Ascending aorta (tissue), 2 donors: ENCODE data around the gene NAA50. TPM values are rescaled to one million over a fixed set of nuclear protein-coding genes. Genes with fewer than 3 reads are reported as not detected.

ENCODE experiments used
- DNase-seq, 2 donors: peaks; one replicate each; pipeline ENCODE4 v3.0.0-alpha.2; 2019; ENCODE audit warnings: low spot score in 2 of 2
- H3K27ac ChIP-seq, 2 donors: fragments of 200-600 bp; sonication (generic); one replicate each; pipeline ENCODE4 v1.5.1; 2016 to 2017; ENCODE audit warnings: mild to moderate bottlenecking in 1 of 2
- H3K27me3 ChIP-seq: fragments of 200-600 bp; sonication (generic); one replicate; pipeline ENCODE4 v1.5.1; 2017
- H3K36me3 ChIP-seq, 2 donors: fragments of 200-600 bp; sonication (generic); one replicate each; pipeline ENCODE4 v1.5.1; 2016
- H3K4me1 ChIP-seq, 2 donors: fragments of 200-600 bp; sonication (generic); one replicate each; pipeline ENCODE4 v1.5.1; 2016 to 2017; ENCODE audit warnings: mild to moderate bottlenecking in 1 of 2
- H3K4me3 ChIP-seq, 2 donors: fragments of 200-600 bp; sonication (generic); one replicate each; pipeline ENCODE4 v1.5.1; 2016 to 2017; ENCODE audit warnings: mild to moderate bottlenecking in 1 of 2
- H3K9me3 ChIP-seq, 2 donors: fragments of 200-600 bp; sonication (generic); one replicate each; pipeline ENCODE4 v1.5.1; 2016
- CTCF ChIP-seq, 3 experiments: fragments of 200-600 bp in 2 of 3; fragments of 450-650 bp in 1 of 3; sonication (generic) in 2 of 3; IDR thresholded peaks; one replicate each; pipeline ENCODE4 v1.5.1; 2016 to 2019; ENCODE audit warnings: antibody characterized with exemption in 3 of 3, mild to moderate bottlenecking in 1 of 3, moderate library complexity in 1 of 3
- intact Hi-C: fragments of 100-400 bp; cut with DNase I; formaldehyde crosslinking; loops from one replicate; pipeline ENCODE4 v1.15.1; 2023
- total RNA-seq: library from RNA; depleted of rRNA; stranded (reverse); fragments of >200 nt; gene quantifications from one replicate; pipeline ENCODE4 v1.1.0, GENCODE V29; 2016

The NAA50 gene
- total RNA-seq, 1 donor from 2014 or later: 56.0 TPM

- intact Hi-C loops: loop anchor here (1.0 to 5.0 kb wide), 7 partner anchors 182 to 1960 kb away; partner anchors contain the start of genes ATG3, GTPBP8, SLC35A5 and SPICE1
- peak overlapping the region; percentile 93 to 98 for H3K4me3 ChIP-seq
- no peaks in the 10 kb centered on the region for H3K9me3 ChIP-seq
- DNase-seq: no peak
- peak overlapping the region; percentile 75 to 85 for H3K27ac ChIP-seq
- TF ChIP-seq CTCF (IDR thresholded peaks at IDR 0.05): no peak
- no peaks in the 10 kb centered on the region for H3K36me3 ChIP-seq
- H3K4me1 ChIP-seq: peaks cover 0 to 17% of the 10 kb centered on the region in 2 donors
- H3K27me3 ChIP-seq: no peaks in the 10 kb centered on the region
Measured at GRCh38 chr3:113697500-113698090, 48.5 kb downstream of the NAA50 start.

- DNase-seq: peak; percentile 98 to 100
- Histone ChIP-seq H3K27ac (peak overlapping the region; percentile 98 to 99), H3K27me3 (no peaks in the 10 kb centered on the region), H3K36me3 (no peaks in the 10 kb centered on the region), H3K9me3 (no peaks in the 10 kb centered on the region), H3K4me1 (peaks cover 0 to 17% of the 10 kb centered on the region in 2 donors), H3K4me3 (peak overlapping the region; percentile 93 to 98)
- TF ChIP-seq CTCF (IDR thresholded peaks at IDR 0.05): peak in 1 of 3 experiments; percentile 22
- intact Hi-C loops: loop anchor here (1.0 to 5.0 kb wide), 9 partner anchors 49 to 1960 kb away; partner anchors contain the start of genes ATG3, CCDC191, GTPBP8 and NAA50
Measured at GRCh38 chr3:113696658-113697499, 49.2 kb downstream of the NAA50 start.

GRCh38 chr3:113695786-113696645 is 50.0 kb downstream of the NAA50 start, which contains the start of gene USF3:
TSS of gene USF3 (minus strand) at chr3:113696642. CDS start at chr3:113674878, 21,764 bp downstream.
- peak within 1 kb of the TSS; percentile 93 to 98 for H3K4me3 ChIP-seq
- peak in 1 of 2 donors; percentile 88 for DNase-seq
- no peaks in the 10 kb centered on the region for H3K9me3 ChIP-seq
- no peaks in the 10 kb centered on the region for H3K36me3 ChIP-seq
- peak within 1 kb of the TSS; percentile 98 to 99 for H3K27ac ChIP-seq
- H3K27me3 ChIP-seq: no peaks in the 10 kb centered on the region
- H3K4me1 ChIP-seq: peaks cover 0 to 17% of the 10 kb centered on the region in 2 donors
- TF ChIP-seq CTCF (IDR thresholded peaks at IDR 0.05): no peak
- intact Hi-C loops: loop anchor here (1.0 to 5.0 kb wide), 7 partner anchors 50 to 1961 kb away; partner anchors contain the start of genes ATG3, CCDC191, GTPBP8 and NAA50

DNA sequence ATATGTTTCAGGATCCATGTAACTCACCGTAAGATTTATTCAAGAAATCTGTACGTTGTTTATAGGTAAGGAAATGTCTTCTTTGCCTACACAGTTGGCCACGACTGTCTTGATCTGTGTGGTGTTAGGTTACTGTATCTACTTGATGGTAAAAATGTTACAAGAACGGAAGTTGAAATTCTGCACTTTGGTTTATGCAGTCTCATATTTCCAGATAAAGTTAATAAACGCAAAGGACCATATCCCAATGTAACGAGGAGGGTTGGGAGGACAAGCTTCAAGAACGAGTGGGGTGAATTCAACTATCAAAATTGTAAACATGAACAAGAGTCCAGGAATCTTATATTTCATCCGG is 50.6 kb downstream of the NAA50 start:
- H3K27me3 ChIP-seq: no peaks in the 10 kb centered on the region
- intact Hi-C loops: loop anchor here (5.0 kb wide), 3 partner anchors 673 to 1962 kb away; partner anchors contain the start of genes ATG3 and SLC35A5
- H3K27ac ChIP-seq: peak overlapping the region; percentile 98 to 99
- DNase-seq: no peak
- H3K4me3 ChIP-seq: peak overlapping the region; percentile 93 to 98
- TF ChIP-seq CTCF (IDR thresholded peaks at IDR 0.05): no peak
- no peaks in the 10 kb centered on the region for H3K9me3 ChIP-seq
- peaks cover 0 to 17% of the 10 kb centered on the region in 2 donors for H3K4me1 ChIP-seq
- H3K36me3 ChIP-seq: no peaks in the 10 kb centered on the region

DNA sequence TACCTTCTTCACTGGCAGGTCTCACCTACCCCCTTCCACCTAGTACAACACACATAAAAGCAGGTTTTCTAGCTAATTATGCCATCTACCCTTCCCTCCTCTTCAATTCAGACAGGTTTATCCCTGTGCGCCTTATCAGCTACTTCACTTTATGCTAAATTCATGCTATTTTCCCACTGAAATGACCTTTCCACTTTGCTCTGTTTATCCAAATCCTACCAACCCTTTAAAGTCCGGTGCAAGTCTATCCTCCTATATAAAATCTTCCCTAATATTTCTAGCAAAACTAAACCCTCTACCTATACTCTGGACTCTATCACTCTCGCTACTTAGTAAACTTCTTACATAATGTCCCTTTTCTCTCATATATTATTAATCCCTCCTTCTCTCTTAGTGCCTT is 55.6 kb downstream of the NAA50 start:
- intact Hi-C loops: no loop called here
- no peak for TF ChIP-seq CTCF (IDR thresholded peaks at IDR 0.05)
- peaks cover 0 to 13% of the 10 kb centered on the region in 2 donors for H3K4me1 ChIP-seq
- no peak overlapping the region for H3K4me3 ChIP-seq
- H3K27me3 ChIP-seq: no peaks in the 10 kb centered on the region
- no peaks in the 10 kb centered on the region for H3K9me3 ChIP-seq
- no peak for DNase-seq
- no peak overlapping the region for H3K27ac ChIP-seq
- H3K36me3 ChIP-seq: peaks cover under 1 to 2% of the 10 kb centered on the region in 2 donors
